SK-N-SH treated with all-trans-retinoic acid at 6 μM for 48 hours (cell line): ENCODE data around the gene TOM1L2.

Experiments
- ARNTL ChIP-seq: fragments of 450-650 bp; formaldehyde crosslinking; IDR thresholded peaks from 2 replicates; pipeline ENCODE4 v1.5.0; 2020; ENCODE audit warnings: low read depth, mild to moderate bottlenecking, moderate library complexity, borderline replicate concordance
- CSDC2 ChIP-seq: fragments of 250-450 bp; sonication (Bioruptor Pico); IDR thresholded peaks from 2 replicates; pipeline ENCODE4 v1.5.0; 2020; ENCODE audit warnings: mild to moderate bottlenecking, moderate library complexity
- ESRRG ChIP-seq: fragments of 250-450 bp; sonication (Bioruptor Pico); IDR thresholded peaks from 2 replicates; pipeline ENCODE4 v1.6.1; 2021; ENCODE audit warnings: mild to moderate bottlenecking
- PPARA ChIP-seq: fragments of 250-450 bp; sonication (Bioruptor Pico); IDR thresholded peaks from 2 replicates; pipeline ENCODE4 v1.5.0; 2020; ENCODE audit warnings: mild to moderate bottlenecking, borderline replicate concordance
- RARB ChIP-seq: fragments of 250-450 bp; sonication (Bioruptor Pico); IDR thresholded peaks from 2 replicates; pipeline ENCODE4 v1.8.0; 2021; ENCODE audit warnings: mild to moderate bottlenecking, moderate library complexity
- TCF4 ChIP-seq: fragments of 250-450 bp; sonication (Bioruptor Pico); IDR thresholded peaks from 2 replicates; pipeline ENCODE4 v1.8.0; 2021; ENCODE audit warnings: mild to moderate bottlenecking, moderate library complexity, borderline replicate concordance
- ZC3H10 ChIP-seq: fragments of 250-450 bp; sonication (Bioruptor Pico); IDR thresholded peaks from 2 replicates; pipeline ENCODE4 v1.5.1; 2021; ENCODE audit warnings: mild to moderate bottlenecking, moderate library complexity
- ZFP3 ChIP-seq: fragments of 250-450 bp; sonication (Bioruptor Pico); IDR thresholded peaks from 2 replicates; pipeline ENCODE4 v1.5.0; 2020; ENCODE audit warnings: mild to moderate bottlenecking, moderate library complexity
- ZFP30 ChIP-seq: fragments of 450-650 bp; formaldehyde crosslinking; IDR thresholded peaks from 2 replicates; pipeline ENCODE4 v1.5.0; 2022; ENCODE audit warnings: mild to moderate bottlenecking, moderate library complexity
- ZNF565 ChIP-seq: fragments of 450-650 bp; formaldehyde crosslinking; conservative IDR thresholded peaks from 2 replicates; pipeline ENCODE4 v1.5.0; 2020; ENCODE audit warnings: low read depth, mild to moderate bottlenecking, moderate library complexity
- ZNF8 ChIP-seq: fragments of 450-650 bp; formaldehyde crosslinking; IDR thresholded peaks from 2 replicates; pipeline ENCODE4 v1.5.0; 2020; ENCODE audit warnings: mild to moderate bottlenecking, moderate library complexity
- TF ChIP-seq, protein P1 (sequence below): fragments of 250-450 bp; sonication (Bioruptor Pico); IDR thresholded peaks from 2 replicates; pipeline ENCODE4 v1.8.0; 2020; ENCODE audit warnings: mild to moderate bottlenecking, moderate library complexity, borderline replicate concordance
- TF ChIP-seq, protein P2 (sequence below): fragments of 250-450 bp; sonication (Bioruptor Pico); IDR thresholded peaks from 2 replicates; pipeline ENCODE4 v1.8.0; 2021; ENCODE audit warnings: low read depth, mild to moderate bottlenecking, moderate library complexity, borderline replicate concordance

DNA sequence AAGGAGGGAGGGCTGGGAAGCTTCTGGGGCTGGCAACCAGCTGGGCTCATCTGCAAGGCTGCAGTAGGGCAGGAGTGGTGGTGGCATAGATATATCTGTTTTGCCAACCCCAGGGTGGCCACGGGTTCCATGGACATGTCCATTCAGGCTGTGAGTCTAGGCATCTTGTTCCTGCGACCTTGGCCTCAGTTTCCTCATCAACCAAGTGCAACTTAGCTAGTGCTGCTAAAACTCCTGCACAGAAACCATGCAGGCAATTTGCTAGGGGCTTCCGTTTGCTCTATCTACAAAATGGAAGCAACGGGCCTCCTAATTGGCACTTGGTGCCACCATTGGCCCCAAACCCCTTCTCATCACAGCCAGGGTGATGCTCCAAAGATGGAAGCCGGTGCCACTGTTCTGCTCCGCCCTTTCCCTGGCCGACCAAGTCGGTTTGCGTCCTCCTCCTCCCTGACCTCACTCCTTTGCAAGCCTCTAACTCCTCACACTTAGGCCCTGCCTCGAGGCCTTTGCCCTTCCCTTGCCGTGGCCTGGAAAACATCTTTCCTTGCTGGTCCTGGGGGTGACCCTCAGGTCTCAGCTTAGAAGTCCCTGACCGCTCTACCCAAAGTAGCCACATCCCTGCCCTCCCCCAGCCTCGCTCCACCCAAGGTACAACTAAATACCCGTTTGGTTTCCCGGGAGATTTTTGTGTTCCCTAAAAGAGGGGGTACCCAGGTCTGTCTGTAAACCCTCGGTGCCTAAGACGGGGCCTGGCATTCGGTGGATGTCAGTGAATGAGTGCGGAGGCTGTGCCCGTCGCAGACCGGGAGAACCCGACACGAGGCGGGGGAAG, 136.6 kb downstream of the TOM1L2 start:
- TF ChIP-seq, protein P1, sequence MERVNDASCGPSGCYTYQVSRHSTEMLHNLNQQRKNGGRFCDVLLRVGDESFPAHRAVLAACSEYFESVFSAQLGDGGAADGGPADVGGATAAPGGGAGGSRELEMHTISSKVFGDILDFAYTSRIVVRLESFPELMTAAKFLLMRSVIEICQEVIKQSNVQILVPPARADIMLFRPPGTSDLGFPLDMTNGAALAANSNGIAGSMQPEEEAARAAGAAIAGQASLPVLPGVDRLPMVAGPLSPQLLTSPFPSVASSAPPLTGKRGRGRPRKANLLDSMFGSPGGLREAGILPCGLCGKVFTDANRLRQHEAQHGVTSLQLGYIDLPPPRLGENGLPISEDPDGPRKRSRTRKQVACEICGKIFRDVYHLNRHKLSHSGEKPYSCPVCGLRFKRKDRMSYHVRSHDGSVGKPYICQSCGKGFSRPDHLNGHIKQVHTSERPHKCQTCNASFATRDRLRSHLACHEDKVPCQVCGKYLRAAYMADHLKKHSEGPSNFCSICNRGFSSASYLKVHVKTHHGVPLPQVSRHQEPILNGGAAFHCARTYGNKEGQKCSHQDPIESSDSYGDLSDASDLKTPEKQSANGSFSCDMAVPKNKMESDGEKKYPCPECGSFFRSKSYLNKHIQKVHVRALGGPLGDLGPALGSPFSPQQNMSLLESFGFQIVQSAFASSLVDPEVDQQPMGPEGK (CRISPR knock-in tag), result no peak
- TF ChIP-seq PPARA (CRISPR knock-in tag) (no peak), RARB (CRISPR knock-in tag) (no peak), CSDC2 (CRISPR knock-in tag) (0 out of 2 replicates have a peak, but pooled peaks have one; percentile 31), ZC3H10 (CRISPR knock-in tag) (no peak), ZFP3 (CRISPR knock-in tag) (peak; percentile 85), TCF4 (no peak), ZNF8 (no peak), ARNTL (CRISPR knock-in tag) (no peak), ZNF565 (no peak), ESRRG (CRISPR knock-in tag) (no peak), ZFP30 (no peak)
- TF ChIP-seq, protein P2, sequence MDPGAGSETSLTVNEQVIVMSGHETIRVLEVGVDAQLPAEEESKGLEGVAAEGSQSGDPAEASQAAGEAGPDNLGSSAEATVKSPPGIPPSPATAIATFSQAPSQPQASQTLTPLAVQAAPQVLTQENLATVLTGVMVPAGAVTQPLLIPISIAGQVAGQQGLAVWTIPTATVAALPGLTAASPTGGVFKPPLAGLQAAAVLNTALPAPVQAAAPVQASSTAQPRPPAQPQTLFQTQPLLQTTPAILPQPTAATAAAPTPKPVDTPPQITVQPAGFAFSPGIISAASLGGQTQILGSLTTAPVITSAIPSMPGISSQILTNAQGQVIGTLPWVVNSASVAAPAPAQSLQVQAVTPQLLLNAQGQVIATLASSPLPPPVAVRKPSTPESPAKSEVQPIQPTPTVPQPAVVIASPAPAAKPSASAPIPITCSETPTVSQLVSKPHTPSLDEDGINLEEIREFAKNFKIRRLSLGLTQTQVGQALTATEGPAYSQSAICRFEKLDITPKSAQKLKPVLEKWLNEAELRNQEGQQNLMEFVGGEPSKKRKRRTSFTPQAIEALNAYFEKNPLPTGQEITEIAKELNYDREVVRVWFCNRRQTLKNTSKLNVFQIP (CRISPR knock-in tag), result no peak
